H1 (cell line): ENCODE measurements around the gene LTBP1. TPM values are rescaled to one million over a fixed set of nuclear protein-coding genes. Genes with fewer than 3 reads are reported as not detected.
A peak's percentile ranks its signal among the peaks of the same experiment; 100 is the strongest.

Source experiments
- CTCF ChIA-PET: fragments of 300-600 bp; sonication (Branson Sonifier 250); formaldehyde crosslinking; loops from one replicate; lab custom pipeline; 2021; ENCODE audit not compliant: partially characterized antibody; lab: Charles Lee
- POLR2A ChIA-PET: fragments of 300-600 bp; sonication (Branson Sonifier 250); formaldehyde crosslinking; loops from one replicate; lab custom pipeline; 2021; ENCODE audit warnings: inconsistent platforms; ENCODE audit not compliant: partially characterized antibody; lab: Charles Lee
- DNase-seq, 2 experiments: peaks; one replicate each; pipeline versions ENCODE4 v3.0.0 to v3.0.0-alpha.2; 2010 to 2022; ENCODE audit warnings: low spot score in 2 of 2, low read depth in 1 of 2, mixed read lengths in 1 of 2
- FAIRE-seq: peaks from 2 replicates; lab custom pipeline; 2011; peaks lifted over from hg19 to GRCh38; lab: Jason Lieb, UNC
- H2AFZ ChIP-seq: 2 replicates; pipeline ENCODE4 v1.8.1; 2012; ENCODE audit warnings: low read length, inconsistent platforms
- H2AK5ac ChIP-seq: 2 replicates; pipeline ENCODE4 v1.6.1; 2013; ENCODE audit warnings: low read depth, low read length
- H2BK120ac ChIP-seq: replicated peaks from 2 replicates; pipeline ENCODE3; 2013; ENCODE audit warnings: low read depth, low read length, inconsistent platforms
- H2BK12ac ChIP-seq: 2 replicates; pipeline ENCODE4 v1.6.1; 2013; ENCODE audit warnings: low read depth, low read length
- H2BK15ac ChIP-seq: 2 replicates; pipeline ENCODE4 v1.6.1; 2013; ENCODE audit warnings: low read length
- H2BK20ac ChIP-seq: 2 replicates; pipeline ENCODE4 v1.6.1; 2013; ENCODE audit warnings: low read length
- H2BK5ac ChIP-seq: 2 replicates; pipeline ENCODE4 v1.6.1; 2013; ENCODE audit warnings: low read depth, low read length
- H3K14ac ChIP-seq: 2 replicates; pipeline ENCODE4 v1.6.1; 2013; ENCODE audit warnings: inconsistent platforms; ENCODE audit not compliant: insufficient read length
- H3K18ac ChIP-seq: 2 replicates; pipeline ENCODE4 v1.6.1; 2013; ENCODE audit warnings: low read length; ENCODE audit errors: extremely low read depth
- H3K23ac ChIP-seq: 2 replicates; pipeline ENCODE4 v1.6.1; 2013; ENCODE audit warnings: inconsistent platforms; ENCODE audit not compliant: insufficient read length
- H3K23me2 ChIP-seq: 2 replicates; pipeline ENCODE4 v1.6.1; 2013; ENCODE audit warnings: low read depth, low read length
- H3K27ac ChIP-seq: 2 replicates; pipeline ENCODE4 v1.6.1; 2011; ENCODE audit warnings: low read depth, low read length, inconsistent platforms
- H3K27me3 ChIP-seq, 4 experiments: replicated peaks in 1 of 4; 1 replicate in 1 of 4; 2 replicates in 3 of 4; pipeline versions ENCODE4 v1.6.1 to v1.8.1; 2011 to 2013; ENCODE audit warnings: low read length in 3 of 4, mild to moderate bottlenecking in 3 of 4, inconsistent platforms in 2 of 4, mixed read lengths in 2 of 4, moderate library complexity in 1 of 4; ENCODE audit not compliant: control insufficient read depth in 3 of 4, insufficient read depth in 3 of 4; ENCODE audit errors: extremely low read depth in 1 of 4
- H3K36me3 ChIP-seq, 4 experiments: 2 replicates each; pipeline versions ENCODE4 v1.6.1 to v1.8.1; 2011 to 2013; ENCODE audit warnings: mild to moderate bottlenecking in 4 of 4, low read length in 3 of 4, moderate library complexity in 2 of 4, control low read depth in 1 of 4, inconsistent platforms in 1 of 4; ENCODE audit not compliant: insufficient read depth in 4 of 4, control insufficient read depth in 2 of 4
- H3K4ac ChIP-seq: replicated peaks from 2 replicates; pipeline ENCODE3; 2013; ENCODE audit warnings: low read length, low read depth, mixed read lengths, inconsistent platforms; ENCODE audit not compliant: insufficient read length
- H3K4me1 ChIP-seq, 4 experiments: replicated peaks in 1 of 4; 1 replicate in 1 of 4; 2 replicates in 3 of 4; pipeline versions ENCODE4 v1.6.1 to v1.8.1; 2011 to 2013; ENCODE audit warnings: low read length in 3 of 4, inconsistent platforms in 2 of 4, mixed read lengths in 1 of 4; ENCODE audit not compliant: insufficient read depth in 4 of 4, control insufficient read depth in 3 of 4
- H3K4me2 ChIP-seq, 2 experiments: 2 replicates each; pipeline versions ENCODE4 v1.6.1 to v1.8.1; 2011 to 2013; ENCODE audit warnings: low read depth in 2 of 2, low read length in 2 of 2, control low read depth in 1 of 2, inconsistent platforms in 1 of 2, mild to moderate bottlenecking in 1 of 2; ENCODE audit not compliant: insufficient read depth in 1 of 2
- H3K4me3 ChIP-seq, 4 experiments: fragments of 200-600, 300-600 bp in 1 of 4; sonication (generic), shearing (Covaris generic), sonication (Bioruptor Twin) in 1 of 4; 2 replicates each; pipeline versions ENCODE4 v1.5.1 to v1.8.1; 2011 to 2016; ENCODE audit warnings: low read length in 4 of 4, low read depth in 3 of 4, control low read depth in 2 of 4, inconsistent platforms in 2 of 4, mild to moderate bottlenecking in 2 of 4, mixed read lengths in 1 of 4, moderate library complexity in 1 of 4; ENCODE audit not compliant: insufficient read depth in 2 of 4; ENCODE audit errors: extremely low read depth in 1 of 4
- H3K56ac ChIP-seq: replicated peaks from 2 replicates; pipeline ENCODE3; 2013; ENCODE audit warnings: low read depth, mild to moderate bottlenecking, mixed read lengths, low read length, inconsistent platforms; ENCODE audit not compliant: insufficient read length
- H3K79me1 ChIP-seq: 2 replicates; pipeline ENCODE4 v1.6.1; 2013; ENCODE audit warnings: low read depth, low read length, control low read depth
- H3K79me2 ChIP-seq, 2 experiments: 2 replicates each; pipeline versions ENCODE4 v1.6.1 to v1.8.1; 2012 to 2013; ENCODE audit warnings: low read length in 2 of 2, mild to moderate bottlenecking in 2 of 2, inconsistent platforms in 1 of 2; ENCODE audit not compliant: insufficient read depth in 2 of 2, control insufficient read depth in 1 of 2
- H3K9ac ChIP-seq, 4 experiments: replicated peaks in 1 of 4; 1 replicate in 1 of 4; 2 replicates in 3 of 4; pipeline versions ENCODE4 v1.6.1 to v1.8.1; 2011 to 2013; ENCODE audit warnings: low read depth in 3 of 4, low read length in 3 of 4, control low read depth in 2 of 4, mild to moderate bottlenecking in 2 of 4, moderate library complexity in 2 of 4, inconsistent platforms in 1 of 4; ENCODE audit errors: extremely low read depth in 1 of 4
- H3K9me3 ChIP-seq, 2 experiments: 2 replicates each; pipeline versions ENCODE4 v1.6.1 to v1.8.1; 2012 to 2013; ENCODE audit warnings: mild to moderate bottlenecking in 2 of 2, moderate library complexity in 2 of 2, control low read depth in 1 of 2, inconsistent platforms in 1 of 2, low read depth in 1 of 2, low read length in 1 of 2, mixed read lengths in 1 of 2; ENCODE audit not compliant: insufficient read depth in 2 of 2
- H4K20me1 ChIP-seq, 2 experiments: replicated peaks in 1 of 2; 2 replicates each; pipeline versions ENCODE3 to v1.8.1; 2011 to 2013; ENCODE audit warnings: inconsistent platforms in 2 of 2, low read length in 2 of 2, mild to moderate bottlenecking in 1 of 2; ENCODE audit not compliant: insufficient read depth in 2 of 2, control insufficient read depth in 1 of 2
- H4K5ac ChIP-seq: 2 replicates; pipeline ENCODE4 v1.6.1; 2013; ENCODE audit warnings: low read length, low read depth, mixed read lengths, inconsistent platforms; ENCODE audit not compliant: insufficient read length
- H4K8ac ChIP-seq: 2 replicates; pipeline ENCODE4 v1.8.0; 2013; ENCODE audit warnings: mild to moderate bottlenecking, moderate library complexity, low read length, inconsistent platforms; ENCODE audit not compliant: insufficient read depth; ENCODE audit errors: extremely low read depth
- H4K91ac ChIP-seq: replicated peaks from 2 replicates; pipeline ENCODE3; 2013; ENCODE audit warnings: low read length, mixed read lengths, inconsistent platforms; ENCODE audit not compliant: insufficient read length
- ASH2L ChIP-seq: fragments of 200-600, 300-600 bp; sonication (generic); IDR thresholded peaks from one replicate; pipeline ENCODE4 v1.7.1; 2017; ENCODE audit warnings: low read length
- CBX5 ChIP-seq: fragments of 300-800, 300-1000 bp; sonication (generic); IDR thresholded peaks from 2 replicates; pipeline ENCODE4 v1.7.1; 2016; ENCODE audit warnings: antibody characterized with exemption, low read length, low read depth
- WGBS, 2 experiments: shearing (Covaris generic) in 1 of 2; methylation state at CpG; one replicate each; pipeline versions ENCODE4 v1.1.6 to v1.1.7; 2013 to 2015; ENCODE audit warnings: low lambda C conversion rate in 2 of 2, mixed read lengths in 2 of 2, inconsistent platforms in 1 of 2, low coverage in 1 of 2, missing lambda C conversion rate in 1 of 2; ENCODE audit not compliant: insufficient replicate concordance in 2 of 2, insufficient coverage in 1 of 2, insufficient read length in 1 of 2; ENCODE audit errors: extremely low coverage in 1 of 2, missing lambda C conversion rate in 1 of 2; 5-methylcytosine and 5-hydroxymethylcytosine counted together
- polyA plus RNA-seq, 7 experiments: library from polyadenylated mRNA; depleted of rRNA in 3 of 7; stranded (reverse) in 5 of 7; unstranded in 2 of 7; fragments of >200 nt in 5 of 7; fragments of 200-250 nt in 2 of 7; gene quantifications; 1 replicate in 5 of 7; 2 replicates in 1 of 7; 4 replicates in 1 of 7; pipeline versions ENCODE4 v1.2.1 to v1.2.3, GENCODE V29; 2011 to 2013; ENCODE audit warnings: missing spikeins in 2 of 7, mixed read lengths in 2 of 7
- total RNA-seq: library from RNA; stranded (reverse); fragmentation: NEBNext Ultra II Directional; extraction: Animal tissue kit (Norgen Biotek cat#: 25700); gene quantifications from 2 replicates; pipeline ENCODE4 v1.2.1, GENCODE V29; 2021

The LTBP1 gene
- total and polyA plus RNA-seq, 2 of the 8 experiments (the other 6 are each of a cell fraction or from before 2014, with no cell fraction given) = 15.4 to 24.7 TPM

GRCh38 chr2:32931945-32932709 lies 14.6 kb upstream of the LTBP1 start:
- Histone ChIP-seq H3K4me3 (peak overlapping the region in 1 of 4 experiments; percentile 31; a peak in 1 of 8 replicates), H3K36me3 (no peaks in the 10 kb centered on the region), H3K9me3 (no peaks in the 10 kb centered on the region), H3K79me1 (no peaks in the 10 kb centered on the region), H3K4me2 (peak overlapping the region; percentile 15 to 33; a peak in 2 of 4 replicates), H2AFZ (0 out of 2 replicates have a peak overlapping the region, but pooled peaks have one; percentile 30), H4K8ac (no peak overlapping the region), H2BK12ac (no peak overlapping the region), H2AK5ac (no peak overlapping the region), H3K23me2 (no peaks in the 10 kb centered on the region), H3K18ac (no peak overlapping the region), H3K23ac (no peak overlapping the region), H4K5ac (peak overlapping the region; percentile 9), H2BK5ac (no peak overlapping the region; the same call in 1 of the 2 replicates)
- no peak for FAIRE-seq
- CTCF ChIA-PET = interaction anchor here (0.5 to 2.5 kb wide), 4 partner anchors 9 to 266 kb away, joined by 3 to 9 read pairs (median 6); no protein-coding TSS in a partner anchor
- TF ChIP-seq ASH2L (peak; percentile 30), CBX5 (no peak)
- TF ChIP-seq, all 59 proteins: peak for 1
- Histone ChIP-seq H2BK120ac (no peak overlapping the region), H4K20me1 (no peaks in the 10 kb centered on the region), H3K56ac (no peak overlapping the region), H3K27me3 (no peaks in the 10 kb centered on the region), H3K4ac (no peak overlapping the region), H4K91ac (peak overlapping the region; percentile 4), H3K9ac (no peak overlapping the region), H2BK20ac (no peak overlapping the region), H3K27ac (no peak overlapping the region), H3K4me1 (peaks cover 0 to 9% (median 2%) of the 10 kb centered on the region in 4 experiments; a peak in 5 of 7 replicates), H3K14ac (no peak overlapping the region), H2BK15ac (0 out of 2 replicates have a peak overlapping the region, but pooled peaks have one; percentile 85), H3K79me2 (no peaks in the 10 kb centered on the region)
- 55% methylated on average over 12 of the region's 12 CpGs; no CpG with 5 or more reads in 1 of the 2 experiments for WGBS, 2 experiments
- peak in 1 of 2 experiments; percentile 40 for DNase-seq
- POLR2A ChIA-PET = interaction anchor here (1.8 kb wide), 1 partner anchor 16 kb away, joined by 4 read pairs; no protein-coding TSS in a partner anchor
